Activated T-helper 17 cell treated with anti-CD3 and anti-CD28 coated beads, Interleukin-2, amount 50 U/mL, for 72 hours (primary cell): Measurements from ENCODE around the gene SPATA31C1. TPM values are rescaled to one million over a fixed set of nuclear protein-coding genes. Genes with fewer than 3 reads are reported as not detected.
"Not testable (repeated sequence)": the region's sequence is repeated elsewhere in the genome, so short reads cannot be mapped to it uniquely, and the experiment has no call there.

Source experiments
- ATAC-seq: fragments of 150-1000 bp; cut with Tn5 transposase; replicated peaks from 2 replicates; pipeline ENCODE4 v1.10.0; 2021; ENCODE audit warnings: mild to moderate bottlenecking, moderate library complexity
- H3K27ac Mint-ChIP-seq: one replicate; pipeline ENCODE4 v1.8.0; 2022; ENCODE audit warnings: mixed read lengths
- H3K27me3 Mint-ChIP-seq: one replicate; pipeline ENCODE4 v1.8.0; 2022; ENCODE audit warnings: mixed read lengths
- H3K36me3 Mint-ChIP-seq: one replicate; pipeline ENCODE4 v1.8.0; 2022; ENCODE audit warnings: low read depth, mild to moderate bottlenecking, mixed read lengths
- H3K4me1 Mint-ChIP-seq: one replicate; pipeline ENCODE4 v1.8.0; 2022; ENCODE audit warnings: mixed read lengths
- H3K4me3 Mint-ChIP-seq: one replicate; pipeline ENCODE4 v1.8.0; 2022; ENCODE audit warnings: mild to moderate bottlenecking, mixed read lengths
- H3K9me3 Mint-ChIP-seq: one replicate; pipeline ENCODE4 v1.8.0; 2022; ENCODE audit warnings: mixed read lengths
- total RNA-seq, 2 donors: library from RNA; stranded (reverse); gene quantifications; one replicate each; pipeline ENCODE4 v1.2.3, GENCODE V29; 2022

Gene SPATA31C1
- total RNA-seq, 2 donors from 2014 or later: 0.08 TPM; not detected in 1

DNA sequence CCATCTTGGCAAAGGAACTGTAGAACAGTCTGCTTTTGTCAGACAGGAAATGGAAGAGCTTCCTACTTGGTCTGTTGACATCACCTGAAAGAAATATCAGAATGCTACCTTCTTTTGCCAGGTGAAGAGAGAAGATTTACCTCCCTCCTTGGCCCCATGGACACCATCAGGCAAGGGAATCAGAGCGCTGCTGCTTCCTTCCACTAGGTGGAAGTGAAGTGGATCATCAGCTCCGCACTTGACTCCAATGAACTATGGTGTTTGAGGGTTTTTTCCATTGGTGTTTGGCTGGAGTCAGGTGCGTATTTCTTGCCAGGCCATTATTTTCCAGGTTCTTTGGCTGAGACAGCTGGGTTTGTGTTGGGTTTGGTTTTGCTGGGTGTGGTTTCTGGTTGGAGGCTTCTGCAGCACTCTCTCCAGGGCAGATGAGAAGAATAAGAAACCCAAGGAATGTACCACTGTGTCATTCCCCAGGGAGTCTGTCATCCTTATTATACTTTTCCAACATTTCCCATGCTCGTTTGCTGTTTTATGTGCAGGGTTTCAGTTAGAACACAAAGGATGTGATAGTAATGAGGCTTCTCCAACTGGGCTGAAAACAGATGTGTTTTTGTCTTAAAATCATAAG lies 22.6 kb upstream of the SPATA31C1 start:
- peaks cover 17% of the 10 kb centered on the region for H3K27me3 Mint-ChIP-seq
- peaks cover 5% of the 10 kb centered on the region for H3K9me3 Mint-ChIP-seq
- no peak overlapping the region for H3K27ac Mint-ChIP-seq
- no peaks in the 10 kb centered on the region for H3K4me1 Mint-ChIP-seq
- no peak for ATAC-seq
- no peaks in the 10 kb centered on the region for H3K36me3 Mint-ChIP-seq
- no peak overlapping the region for H3K4me3 Mint-ChIP-seq

DNA sequence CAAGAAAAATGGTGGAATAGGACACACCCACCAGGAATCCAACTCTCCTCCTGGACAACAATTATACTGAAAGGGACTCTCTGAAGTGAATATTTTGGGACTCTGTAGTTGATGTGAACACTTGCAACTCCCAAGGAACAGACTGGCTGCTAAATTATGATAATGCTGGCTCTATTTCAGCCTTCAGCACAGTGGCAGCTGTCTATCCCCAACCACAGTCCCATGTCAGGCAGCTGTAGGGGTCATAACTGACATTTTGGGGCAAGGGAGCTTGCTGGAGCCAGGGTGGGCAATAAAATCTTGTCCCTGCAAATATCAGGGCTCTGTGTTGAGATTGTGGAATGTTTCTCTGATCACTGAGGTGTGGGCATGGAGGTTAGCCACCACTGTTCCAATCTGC lies 20.9 kb upstream of the SPATA31C1 start:
- Mint-ChIP-seq H3K9me3 (peaks cover 14% of the 10 kb centered on the region), H3K4me3 (no peak overlapping the region), H3K27me3 (peaks cover 19% of the 10 kb centered on the region), H3K4me1 (no peaks in the 10 kb centered on the region), H3K27ac (no peak overlapping the region), H3K36me3 (no peaks in the 10 kb centered on the region)
- ATAC-seq: no peak

DNA sequence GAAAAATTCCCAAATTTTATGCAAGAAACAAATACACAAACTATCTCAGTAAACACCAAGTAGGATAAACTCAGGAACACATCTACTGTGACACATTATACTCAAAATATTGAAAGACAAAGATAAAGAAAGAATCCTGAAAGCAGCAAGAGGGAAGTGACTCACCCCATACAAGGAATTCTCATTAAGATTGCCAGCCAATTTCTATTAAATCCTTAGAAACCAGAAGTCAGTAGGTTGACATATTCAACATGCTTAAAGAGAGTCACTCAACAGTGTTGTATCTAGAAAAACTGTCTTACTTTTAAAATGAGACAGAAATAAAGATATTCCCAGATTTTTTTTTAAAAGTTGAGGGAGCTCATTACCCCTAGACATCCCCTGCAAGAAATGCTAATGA lies 19.6 kb upstream of the SPATA31C1 start:
- Mint-ChIP-seq H3K36me3 (no peaks in the 10 kb centered on the region), H3K4me3 (no peak overlapping the region), H3K4me1 (no peaks in the 10 kb centered on the region), H3K27me3 (peaks cover 20% of the 10 kb centered on the region), H3K27ac (no peak overlapping the region), H3K9me3 (peaks cover 14% of the 10 kb centered on the region)
- no peak for ATAC-seq

DNA sequence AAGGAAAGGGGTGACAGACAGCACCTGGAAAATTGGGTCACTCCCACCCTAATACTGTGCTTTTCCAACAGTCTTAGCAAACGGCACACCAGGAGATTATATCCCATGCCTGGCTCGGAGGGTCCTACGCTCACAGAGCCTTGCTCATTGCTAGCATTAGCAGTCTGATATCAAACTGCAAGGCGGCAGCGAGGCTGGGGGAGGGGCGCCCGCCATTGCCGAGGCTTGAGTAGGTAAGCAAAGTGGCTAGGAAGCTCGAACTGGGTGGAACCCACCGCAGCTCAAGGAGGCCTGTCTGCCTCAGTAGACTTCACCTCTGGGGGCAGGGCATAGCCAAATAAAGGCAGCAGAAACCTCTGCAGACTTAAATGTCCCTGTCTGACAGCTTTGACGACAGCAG lies 15.4 kb upstream of the SPATA31C1 start:
- not testable (repeated sequence) for H3K4me3 Mint-ChIP-seq, H3K27ac Mint-ChIP-seq, H3K36me3 Mint-ChIP-seq, H3K4me1 Mint-ChIP-seq, ATAC-seq
- peaks cover 24% of the 10 kb centered on the region for H3K27me3 Mint-ChIP-seq
- H3K9me3 Mint-ChIP-seq: peaks cover 16% of the 10 kb centered on the region

DNA sequence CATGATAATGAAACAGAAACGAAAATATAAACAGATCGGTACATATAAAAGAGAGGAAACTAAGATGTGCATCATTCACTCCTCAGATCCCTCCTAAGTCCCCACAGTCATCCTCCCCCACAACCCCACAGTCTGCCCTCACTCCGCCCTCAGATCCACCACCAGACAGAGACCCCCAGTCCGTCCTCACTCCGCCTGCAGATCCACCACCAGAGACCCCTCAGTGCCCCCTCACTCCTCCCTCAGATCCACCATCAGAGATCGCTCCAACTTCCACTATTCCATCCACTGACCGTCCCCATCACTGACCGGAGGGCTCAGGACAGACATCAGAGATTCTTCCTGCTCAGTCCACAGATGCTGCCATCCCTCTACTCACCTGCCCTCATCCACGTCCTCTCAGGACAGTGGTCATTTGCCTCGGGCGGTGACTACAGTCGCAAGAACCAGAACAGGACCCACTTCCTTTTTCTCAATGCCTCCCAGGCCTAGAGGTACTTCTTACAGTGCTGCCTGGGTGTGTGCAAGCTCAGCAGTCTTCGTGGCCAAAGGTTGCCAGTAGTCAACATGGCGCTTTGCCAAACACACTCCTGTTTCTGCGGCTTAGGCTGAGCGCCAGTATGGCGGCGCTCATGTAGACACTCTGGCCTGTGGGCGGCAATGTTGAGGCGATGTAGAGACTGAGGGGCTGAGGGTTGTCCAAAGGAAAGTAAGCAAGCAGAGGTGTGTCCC lies 8.3 kb upstream of the SPATA31C1 start:
- no peaks in the 10 kb centered on the region for H3K4me1 Mint-ChIP-seq
- no peaks in the 10 kb centered on the region for H3K9me3 Mint-ChIP-seq
- no peaks in the 10 kb centered on the region for H3K36me3 Mint-ChIP-seq
- H3K27ac Mint-ChIP-seq: no peak overlapping the region
- no peak for ATAC-seq
- H3K27me3 Mint-ChIP-seq: peaks cover 8% of the 10 kb centered on the region
- H3K4me3 Mint-ChIP-seq: no peak overlapping the region

DNA sequence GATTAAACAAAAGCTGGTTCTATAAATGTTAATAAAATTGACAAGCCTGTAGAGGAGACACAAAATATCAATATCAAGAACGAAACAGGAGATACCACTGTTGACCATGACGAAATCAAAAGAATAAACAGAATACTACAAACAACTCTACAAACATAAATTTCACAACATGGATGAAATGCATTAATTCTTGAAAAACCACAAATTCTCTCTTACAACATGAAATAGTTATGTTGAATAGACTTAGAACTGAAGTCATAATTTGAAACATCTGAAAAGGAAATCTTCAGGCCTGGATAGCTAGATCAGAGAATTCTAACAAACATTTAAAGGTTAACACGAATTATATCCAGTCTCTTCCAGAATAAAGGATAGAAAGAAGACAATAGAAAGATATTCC lies 6.9 kb upstream of the SPATA31C1 start:
- Mint-ChIP-seq H3K27ac (no peak overlapping the region), H3K27me3 (peaks cover 4% of the 10 kb centered on the region), H3K9me3 (no peaks in the 10 kb centered on the region), H3K36me3 (no peaks in the 10 kb centered on the region), H3K4me3 (no peak overlapping the region), H3K4me1 (no peaks in the 10 kb centered on the region)
- ATAC-seq: no peak

DNA sequence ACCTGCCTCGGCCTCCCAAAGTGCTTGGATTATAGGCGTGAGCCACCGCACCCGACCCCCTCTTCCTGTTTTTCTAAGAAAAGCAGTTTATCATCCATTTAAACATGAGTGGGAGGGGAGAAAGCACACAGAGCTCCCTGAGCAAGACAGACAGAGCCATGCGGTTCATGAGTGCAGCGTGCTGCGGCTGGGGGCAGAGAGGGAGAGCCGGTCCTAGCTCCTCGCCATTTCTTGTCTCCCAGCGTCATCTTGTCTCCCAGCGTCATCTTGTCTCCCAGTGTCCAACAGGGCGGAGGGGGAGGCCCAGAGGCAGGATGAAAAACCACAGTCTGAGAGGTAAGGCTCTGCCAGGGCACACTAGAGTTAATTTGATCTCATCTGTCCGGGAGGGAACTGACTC lies 1.3 kb downstream of the SPATA31C1 start:
- not testable (repeated sequence) for ATAC-seq, H3K27me3 Mint-ChIP-seq, H3K36me3 Mint-ChIP-seq, H3K4me3 Mint-ChIP-seq, H3K4me1 Mint-ChIP-seq, H3K27ac Mint-ChIP-seq, H3K9me3 Mint-ChIP-seq

DNA sequence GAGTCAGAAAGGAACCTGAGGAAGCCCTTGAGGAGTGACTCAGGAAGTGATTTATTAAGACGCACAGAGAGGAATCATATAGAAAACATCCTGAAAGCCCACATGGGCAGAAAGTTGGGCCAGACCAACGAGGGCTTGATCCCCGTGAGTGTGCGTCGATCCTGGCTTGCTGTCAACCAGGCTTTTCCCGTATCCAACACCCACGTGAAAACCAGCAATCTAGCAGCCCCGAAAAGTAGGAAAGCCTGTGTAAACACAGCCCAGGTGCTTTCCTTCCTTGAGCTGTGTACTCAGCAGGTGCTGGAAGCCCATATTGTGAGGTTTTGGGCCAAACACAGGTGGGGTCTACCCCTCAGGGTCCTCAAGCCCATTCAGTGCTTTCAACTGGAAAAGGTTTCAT lies 3.8 kb downstream of the SPATA31C1 start:
- not testable (repeated sequence) for H3K4me1 Mint-ChIP-seq, H3K4me3 Mint-ChIP-seq, H3K27ac Mint-ChIP-seq, H3K27me3 Mint-ChIP-seq, H3K9me3 Mint-ChIP-seq, H3K36me3 Mint-ChIP-seq, ATAC-seq

DNA sequence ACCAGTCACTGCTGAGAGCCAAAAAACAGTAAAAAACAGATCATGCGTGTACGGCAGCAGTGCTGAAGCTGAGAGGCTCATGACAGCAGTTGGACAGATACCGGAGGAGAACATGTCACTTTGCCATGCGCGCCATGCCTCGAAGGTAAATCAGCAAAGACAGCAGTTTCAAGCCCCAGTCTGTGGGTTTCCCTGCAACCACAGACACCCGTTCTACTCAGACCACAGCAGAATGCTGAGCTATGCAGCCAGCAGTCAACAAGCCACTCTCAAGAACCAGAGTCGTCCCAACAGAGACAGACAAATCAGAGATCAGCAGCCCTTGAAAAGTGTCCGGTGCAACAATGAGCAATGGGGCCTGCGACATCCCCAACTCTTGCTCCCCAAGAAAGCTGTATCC lies 5.2 kb downstream of the SPATA31C1 start:
- not testable (repeated sequence) for H3K9me3 Mint-ChIP-seq, ATAC-seq, H3K27ac Mint-ChIP-seq, H3K4me1 Mint-ChIP-seq, H3K4me3 Mint-ChIP-seq, H3K27me3 Mint-ChIP-seq, H3K36me3 Mint-ChIP-seq

DNA sequence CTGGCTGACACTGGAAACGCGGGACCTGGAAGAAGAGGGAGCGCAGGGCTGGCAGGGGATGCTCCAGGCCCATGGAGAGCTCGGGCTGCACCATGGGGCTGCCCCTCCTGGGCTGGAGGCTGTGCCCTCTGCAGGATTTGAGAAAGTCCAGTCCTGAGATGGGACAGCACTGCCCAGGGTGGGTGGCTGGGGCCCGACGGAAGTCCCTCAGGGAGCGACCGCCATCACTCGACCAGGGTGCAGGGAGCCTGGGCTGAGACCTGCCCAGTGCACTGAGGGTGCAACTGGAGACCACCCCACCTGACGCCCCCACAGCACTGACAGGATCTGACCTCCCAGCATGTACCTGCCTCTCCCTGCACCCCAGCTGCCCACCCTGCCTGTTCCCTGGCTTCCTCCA lies 7.1 kb downstream of the SPATA31C1 start:
- ATAC-seq, H3K36me3 Mint-ChIP-seq, H3K27ac Mint-ChIP-seq, H3K9me3 Mint-ChIP-seq, H3K4me1 Mint-ChIP-seq, H3K4me3 Mint-ChIP-seq, H3K27me3 Mint-ChIP-seq: not testable (repeated sequence)

DNA sequence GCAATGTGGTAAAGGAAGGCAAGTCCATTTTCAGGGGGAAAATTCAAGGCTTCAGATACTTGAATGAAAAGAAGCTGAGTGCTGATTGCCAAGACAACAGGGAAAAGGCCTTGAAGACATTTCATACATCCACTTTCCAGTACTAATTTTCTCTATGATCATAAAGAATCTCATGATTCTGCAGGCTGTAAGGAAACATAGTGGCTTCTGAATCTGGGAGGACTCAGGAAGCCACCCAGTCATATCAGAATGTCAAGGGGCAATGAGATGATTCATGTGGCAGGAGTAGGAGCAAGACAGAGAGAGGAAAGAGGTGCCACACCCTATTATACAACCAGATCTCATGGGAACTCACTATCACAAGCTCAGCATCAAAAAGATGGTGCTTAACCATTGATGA lies 11.4 kb downstream of the SPATA31C1 start:
- ATAC-seq, H3K4me1 Mint-ChIP-seq, H3K27me3 Mint-ChIP-seq, H3K9me3 Mint-ChIP-seq, H3K4me3 Mint-ChIP-seq, H3K27ac Mint-ChIP-seq, H3K36me3 Mint-ChIP-seq: not testable (repeated sequence)

DNA sequence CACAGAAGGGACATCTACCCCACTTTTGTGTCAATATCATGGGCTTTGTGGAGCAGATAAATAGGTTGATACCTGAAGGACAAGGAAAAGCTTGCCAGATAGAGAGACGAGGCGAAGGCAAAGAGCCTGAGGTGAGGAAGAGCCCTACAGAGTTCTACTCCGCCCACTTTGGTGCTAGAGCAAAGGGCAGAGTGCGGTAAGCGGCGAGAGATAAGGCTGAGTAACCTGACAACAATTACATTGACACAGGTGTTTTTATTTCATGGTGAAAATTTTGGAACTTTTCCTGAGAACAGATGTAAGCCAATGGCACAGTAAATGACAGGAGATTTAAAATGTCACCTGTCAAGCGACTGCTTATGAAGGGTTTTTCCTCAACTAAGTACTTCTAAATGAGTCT lies 16.7 kb downstream of the SPATA31C1 start:
- not testable (repeated sequence) for H3K4me3 Mint-ChIP-seq, H3K36me3 Mint-ChIP-seq, H3K27ac Mint-ChIP-seq, H3K9me3 Mint-ChIP-seq, H3K4me1 Mint-ChIP-seq, H3K27me3 Mint-ChIP-seq, ATAC-seq

DNA sequence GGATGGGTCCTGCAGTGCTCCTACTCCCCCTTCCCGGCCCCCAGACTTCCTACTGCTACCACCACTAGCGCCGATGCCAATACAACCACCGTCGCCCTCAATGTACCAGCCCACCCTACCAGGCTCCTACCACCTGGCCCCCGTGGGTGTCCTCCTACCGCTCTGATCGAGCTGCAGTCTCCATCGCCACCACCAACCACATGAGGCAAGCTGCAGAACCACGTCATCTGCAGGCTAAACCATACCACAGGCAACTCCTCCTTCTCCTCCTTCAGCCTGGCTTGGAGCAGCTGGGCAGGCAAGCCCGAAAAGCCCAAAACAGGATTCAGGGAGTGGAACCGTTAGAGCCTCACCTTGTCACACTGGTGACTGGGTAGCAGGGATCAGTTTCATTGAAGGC lies 19.6 kb downstream of the SPATA31C1 start:
- H3K4me1 Mint-ChIP-seq: not testable (repeated sequence)

DNA sequence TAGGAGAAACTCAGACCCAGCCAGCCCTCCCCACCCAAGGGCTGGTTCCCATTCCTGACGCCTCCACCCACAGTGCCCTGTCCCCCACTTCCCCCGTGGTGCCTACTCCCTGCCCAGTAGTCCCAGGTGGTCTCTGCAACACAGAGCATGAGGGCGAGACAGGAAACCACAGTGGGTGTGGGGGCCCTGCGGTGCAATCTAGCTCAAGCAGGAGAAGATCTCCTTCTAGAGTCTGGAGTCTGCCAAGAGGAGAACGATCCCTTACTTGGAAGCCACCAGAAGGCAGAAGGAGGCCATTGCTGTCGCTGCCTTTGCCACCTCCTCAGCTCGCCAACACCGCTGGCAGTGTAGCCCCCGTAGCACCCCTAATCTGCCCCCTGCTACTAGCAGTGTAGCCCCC lies 20.2 kb downstream of the SPATA31C1 start:
- not testable (repeated sequence) for H3K9me3 Mint-ChIP-seq, H3K4me1 Mint-ChIP-seq, H3K27me3 Mint-ChIP-seq, H3K36me3 Mint-ChIP-seq, ATAC-seq, H3K27ac Mint-ChIP-seq, H3K4me3 Mint-ChIP-seq

More for the DNA sequence above, 19.6 kb downstream of the SPATA31C1 start:
- ATAC-seq, H3K27ac Mint-ChIP-seq, H3K4me3 Mint-ChIP-seq, H3K36me3 Mint-ChIP-seq, H3K9me3 Mint-ChIP-seq, H3K27me3 Mint-ChIP-seq: not testable (repeated sequence)

DNA sequence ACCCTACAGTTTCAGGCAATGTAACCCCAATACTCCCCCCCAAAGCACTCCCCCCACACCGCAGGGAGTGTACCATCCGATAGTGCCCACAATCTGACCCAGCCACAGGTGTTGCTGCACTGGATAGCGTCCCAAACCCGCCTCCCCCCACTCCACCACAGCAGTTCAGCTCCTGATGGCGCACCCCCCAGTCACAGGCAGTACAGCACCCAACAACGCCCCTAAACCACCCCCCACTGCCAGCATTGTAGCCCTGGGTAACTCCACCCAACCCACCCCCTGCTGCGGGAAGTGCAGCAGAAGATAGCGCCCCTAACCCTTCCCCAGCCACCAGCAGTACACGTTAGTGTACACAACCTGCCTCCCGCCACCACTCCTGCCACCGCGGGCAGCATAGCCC lies 20.6 kb downstream of the SPATA31C1 start:
- H3K9me3 Mint-ChIP-seq, H3K27ac Mint-ChIP-seq, H3K27me3 Mint-ChIP-seq, ATAC-seq, H3K36me3 Mint-ChIP-seq, H3K4me1 Mint-ChIP-seq, H3K4me3 Mint-ChIP-seq: not testable (repeated sequence)

DNA sequence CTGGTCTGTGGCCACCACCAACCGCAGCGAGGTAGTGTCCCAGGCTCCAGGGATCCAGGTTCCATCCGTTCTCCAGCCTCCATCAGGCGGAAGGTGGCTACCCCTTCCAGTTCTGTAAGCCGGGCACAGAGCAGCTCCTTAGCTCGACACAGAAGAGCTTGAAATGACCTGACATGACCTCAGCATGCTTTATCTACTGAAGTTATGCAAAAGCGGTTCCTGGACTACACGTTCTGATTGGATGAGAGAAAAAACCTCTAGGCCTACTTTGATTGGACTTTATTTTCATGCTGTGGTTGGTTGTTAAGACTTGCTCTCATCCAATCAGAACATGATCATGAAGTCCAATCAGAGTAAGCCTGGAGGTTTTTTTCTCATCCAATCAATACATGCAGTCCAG lies 21.3 kb downstream of the SPATA31C1 start:
- H3K4me1 Mint-ChIP-seq, H3K9me3 Mint-ChIP-seq, H3K27ac Mint-ChIP-seq, ATAC-seq, H3K27me3 Mint-ChIP-seq, H3K4me3 Mint-ChIP-seq, H3K36me3 Mint-ChIP-seq: not testable (repeated sequence)
